Endothelial cell of umbilical vein (primary cell): ENCODE measurements around the gene RPRD1A. TPM values are rescaled to one million over a fixed set of nuclear protein-coding genes. Genes with fewer than 3 reads are reported as not detected.

Experiments used
- BruUV-seq: library from RNA; stranded (reverse); fragments of 400-500 nt; replicated peaks from 2 replicates; lab custom pipeline; 2021; lab: Mats Ljungman, UMichigan
- CTCF ChIA-PET: fragments of 300-600, 350-600 bp; sonication (Branson Sonifier 250); formaldehyde crosslinking; loops from one replicate; lab custom pipeline; 2021; ENCODE audit warnings: antibody characterized with exemption, inconsistent platforms; lab: Charles Lee
- POLR2A ChIA-PET: fragments of 300-600, 350-600 bp; sonication (Branson Sonifier 250); formaldehyde crosslinking; loops from one replicate; lab custom pipeline; 2021; ENCODE audit warnings: antibody characterized with exemption, inconsistent platforms; lab: Charles Lee
- DNase-seq: peaks from one replicate; pipeline ENCODE4 v3.0.0-alpha.2; 2011; ENCODE audit warnings: low read depth, low spot score
- FAIRE-seq: peaks from 2 replicates; lab custom pipeline; 2011; peaks lifted over from hg19 to GRCh38; lab: Jason Lieb, UNC
- H2AFZ ChIP-seq: 2 replicates; pipeline ENCODE4 v1.6.0; 2012; ENCODE audit warnings: low read depth, low read length, control low read depth, inconsistent platforms
- H3K27ac ChIP-seq: 2 replicates; pipeline ENCODE4 v1.5.1; 2011; ENCODE audit warnings: low read depth, mild to moderate bottlenecking, control low read depth, low read length, moderate library complexity; ENCODE audit not compliant: insufficient read depth
- H3K27me3 ChIP-seq, 2 experiments: 2 replicates each; pipeline versions ENCODE4 v1.6.0 to v1.6.1; 2011; ENCODE audit warnings: low read length in 2 of 2, mixed read lengths in 1 of 2; ENCODE audit not compliant: control insufficient read depth in 2 of 2, insufficient read depth in 2 of 2
- H3K36me3 ChIP-seq, 2 experiments: 2 replicates in 1 of 2; 3 replicates in 1 of 2; pipeline ENCODE4 v1.5.1; 2011; ENCODE audit warnings: low read length in 2 of 2, mild to moderate bottlenecking in 1 of 2, moderate library complexity in 1 of 2; ENCODE audit not compliant: control insufficient read depth in 2 of 2, insufficient read depth in 2 of 2; ENCODE audit errors: extremely low read depth in 1 of 2
- H3K4me1 ChIP-seq: 3 replicates; pipeline ENCODE4 v1.5.1; 2011; ENCODE audit warnings: mild to moderate bottlenecking, low read length; ENCODE audit not compliant: control insufficient read depth, insufficient read depth; ENCODE audit errors: extremely low read depth
- H3K4me2 ChIP-seq: 2 replicates; pipeline ENCODE4 v1.6.1; 2011; ENCODE audit warnings: low read length, control low read depth, mixed read lengths; ENCODE audit not compliant: insufficient read depth
- H3K4me3 ChIP-seq, 3 experiments: fragments of 200-600 bp in 1 of 3; sonication (generic), shearing (Covaris generic) in 1 of 3; replicated peaks in 1 of 3; 2 replicates each; pipeline ENCODE4 v1.5.1; 2011 to 2016; ENCODE audit warnings: control low read depth in 3 of 3, low read length in 3 of 3, mild to moderate bottlenecking in 2 of 3, inconsistent platforms in 1 of 3, low read depth in 1 of 3, moderate library complexity in 1 of 3; ENCODE audit not compliant: insufficient read depth in 1 of 3
- H3K79me2 ChIP-seq: 2 replicates; pipeline ENCODE4 v1.6.0; 2012; ENCODE audit warnings: low read length, inconsistent platforms; ENCODE audit not compliant: control insufficient read depth, insufficient read depth
- H3K9ac ChIP-seq: replicated peaks from 2 replicates; pipeline ENCODE3; 2011; ENCODE audit warnings: low read length, control low read depth; ENCODE audit not compliant: insufficient read depth; ENCODE audit errors: extremely low read depth
- H3K9me1 ChIP-seq: replicated peaks from 3 replicates; pipeline ENCODE4 v1.6.0; 2011; ENCODE audit warnings: mild to moderate bottlenecking, low read length; ENCODE audit not compliant: control insufficient read depth, insufficient read depth; ENCODE audit errors: extremely low read depth
- H3K9me3 ChIP-seq: replicated peaks from 2 replicates; pipeline ENCODE4 v1.5.1; 2012; ENCODE audit warnings: low read length, inconsistent platforms; ENCODE audit not compliant: control insufficient read depth, insufficient read depth
- H4K20me1 ChIP-seq: replicated peaks from 2 replicates; pipeline ENCODE3; 2011; ENCODE audit warnings: mild to moderate bottlenecking, low read length; ENCODE audit not compliant: control insufficient read depth, insufficient read depth; ENCODE audit errors: extremely low read depth
- CTCF ChIP-seq, 2 donors: IDR thresholded peaks; 1 replicate in 1 of 2; 2 replicates in 1 of 2; pipeline ENCODE4 v1.5.1; 2011; ENCODE audit warnings: low read length in 2 of 2, mild to moderate bottlenecking in 2 of 2, moderate library complexity in 2 of 2, control low read depth in 1 of 2, inconsistent platforms in 1 of 2, low read depth in 1 of 2; ENCODE audit not compliant: insufficient read depth in 1 of 2; ENCODE audit errors: extremely low read depth in 1 of 2
- EZH2 ChIP-seq: IDR thresholded peaks from 2 replicates; pipeline ENCODE4 v1.6.1; 2012; ENCODE audit warnings: borderline replicate concordance, low read depth, mild to moderate bottlenecking, moderate library complexity, low read length, inconsistent platforms; ENCODE audit not compliant: severe bottlenecking
- FOS ChIP-seq: IDR thresholded peaks from 2 replicates; pipeline ENCODE4 v1.6.1; 2011; ENCODE audit warnings: mild to moderate bottlenecking, low read length, moderate library complexity, borderline replicate concordance; ENCODE audit not compliant: insufficient read depth
- GATA2 ChIP-seq: IDR thresholded peaks from 2 replicates; pipeline ENCODE4 v1.7.0; 2011; ENCODE audit warnings: low read depth, mild to moderate bottlenecking, moderate library complexity, mixed read lengths, low read length; ENCODE audit not compliant: insufficient read length, insufficient read depth
- JUN ChIP-seq: IDR thresholded peaks from 2 replicates; pipeline ENCODE4 v1.6.1; 2011; ENCODE audit warnings: borderline replicate concordance, low read depth; ENCODE audit not compliant: insufficient read length, insufficient read depth
- MAX ChIP-seq: IDR thresholded peaks from 2 replicates; pipeline ENCODE4 v1.6.1; 2011; ENCODE audit not compliant: insufficient read depth, insufficient read length
- MYC ChIP-seq: IDR thresholded peaks from one replicate; pipeline ENCODE4 v1.6.1; 2011; ENCODE audit warnings: mild to moderate bottlenecking, low read depth, low read length
- POLR2A ChIP-seq: IDR thresholded peaks from 2 replicates; pipeline ENCODE4 v1.6.1; 2012; ENCODE audit warnings: low read depth, mild to moderate bottlenecking, control low read depth, low read length
- POLR2AphosphoS5 ChIP-seq: IDR thresholded peaks from 2 replicates; pipeline ENCODE4 v1.6.1; 2012; ENCODE audit warnings: low read depth, mild to moderate bottlenecking, control low read depth, low read length, moderate library complexity; ENCODE audit not compliant: insufficient read depth
- dilution Hi-C: fragments of 300-500 bp; cut with MboI; formaldehyde crosslinking; loops from one replicate; pipeline ENCODE4 v1.15.0; 2019; ENCODE audit warnings: low sequenced_read_pairs; ENCODE audit not compliant: extremely low pct_ligation_motif_present
- intact Hi-C: fragments of 100-400 bp; cut with micrococcal nuclease; formaldehyde crosslinking; loops from one replicate; pipeline ENCODE4 v1.10.0; 2022
- polyA plus RNA-seq, 4 experiments: library from polyadenylated mRNA; depleted of rRNA in 3 of 4; stranded (reverse) in 3 of 4; unstranded in 1 of 4; fragments of >200 nt; gene quantifications; 2 replicates each; pipeline versions ENCODE4 v1.2.1 to v1.2.3, GENCODE V29; 2011 to 2012; ENCODE audit warnings: missing spikeins in 1 of 4
- total RNA-seq: library from RNA; stranded (reverse); gene quantifications from 2 replicates; pipeline ENCODE4 v1.2.3, GENCODE V29; 2021

RPRD1A gene
- total and polyA plus RNA-seq, 2 donors (not counting 3 experiments of a cell fraction or from before 2014, with no cell fraction given) = 13.5 to 50.7 TPM

GRCh38 chr18:36047521-36047920 lies 19.8 kb downstream of the RPRD1A start:
- Histone ChIP-seq H3K4me1 (no peaks in the 10 kb centered on the region), H4K20me1 (peaks cover 17% of the 10 kb centered on the region), H2AFZ (no peak overlapping the region), H3K36me3 (no peaks in the 10 kb centered on the region), H3K4me2 (no peak overlapping the region), H3K9me1 (no peaks in the 10 kb centered on the region), H3K9ac (no peak overlapping the region), H3K4me3 (no peak overlapping the region), H3K9me3 (no peaks in the 10 kb centered on the region), H3K27ac (no peak overlapping the region), H3K27me3 (no peaks in the 10 kb centered on the region), H3K79me2 (peaks cover 91% of the 10 kb centered on the region)
- ChIA-PET CTCF (interaction anchor here (1.2 kb wide), 1 partner anchor 30 kb away, joined by 5 read pairs; no protein-coding TSS in a partner anchor), POLR2A (interaction anchor here (0.7 kb wide), 1 partner anchor 757 kb away, joined by 3 read pairs; the partner anchor contains the start of gene ZSCAN30)
- BruUV-seq = no TSS peak
- TF ChIP-seq CTCF (IDR thresholded peaks at IDR 0.05; ENCODE audit: extremely low read depth in 1 of 2, insufficient read depth in 1 of 2, low read depth in 1 of 2, low read length in 2 of 2) (no peak), POLR2A (no peak), POLR2AphosphoS5 (no peak), FOS (no peak), EZH2 (no peak), GATA2 (no peak), MAX (no peak), JUN (no peak), MYC (no peak)
- DNase-seq = no peak
- no peak for FAIRE-seq
- intact Hi-C loops (no loop called here), dilution Hi-C loops (no loop called here)
